Activated T-helper 1 cell treated with anti-CD3 and anti-CD28 coated beads, Interleukin-12 subunit alpha, Interleukin-12 subunit beta, Interleukin-2, Interleukin-4 antibody, amounts not matched to agents 30 ng/mL and 10 ng/mL and 1 ng/mL, durations not matched to agents 14 hours and 24 hours and 36 hours (primary cell): Measurements from ENCODE around the gene HNF1B. TPM values are rescaled to one million over a fixed set of nuclear protein-coding genes. Genes with fewer than 3 reads are reported as not detected.

Source experiments
- DNase-seq: peaks from one replicate; pipeline ENCODE4 v3.0.0; 2021; ENCODE audit warnings: low spot score
- H3K27ac Mint-ChIP-seq: one replicate; pipeline ENCODE4 v1.8.0; 2021; ENCODE audit warnings: mild to moderate bottlenecking, mixed read lengths
- H3K27me3 Mint-ChIP-seq: one replicate; pipeline ENCODE4 v1.8.0; 2022; ENCODE audit warnings: mild to moderate bottlenecking, moderate library complexity, mixed read lengths; ENCODE audit not compliant: insufficient read depth
- H3K36me3 Mint-ChIP-seq: one replicate; pipeline ENCODE4 v1.8.0; 2021; ENCODE audit warnings: low read depth, mixed read lengths
- H3K4me1 Mint-ChIP-seq: one replicate; pipeline ENCODE4 v1.8.0; 2021; ENCODE audit warnings: low read depth, mixed read lengths
- H3K4me3 Mint-ChIP-seq: one replicate; pipeline ENCODE4 v1.8.0; 2021; ENCODE audit warnings: mild to moderate bottlenecking, moderate library complexity, mixed read lengths
- H3K9me3 Mint-ChIP-seq: one replicate; pipeline ENCODE4 v1.8.0; 2021; ENCODE audit warnings: mixed read lengths
- intact Hi-C: fragments of 100-400 bp; cut with micrococcal nuclease; formaldehyde crosslinking; loops from one replicate; pipeline ENCODE4 v1.15.1; 2024
- total RNA-seq: library from RNA; stranded (reverse); gene quantifications from 2 replicates; pipeline ENCODE4 v1.2.3, GENCODE V29; 2022

Gene HNF1B
- total RNA-seq, 1 donor from 2014 or later, result 3.6 TPM

GRCh38 chr17:37720989-37721388, 23.9 kb downstream of the HNF1B start:
- Mint-ChIP-seq H3K27me3 (peaks cover 7% of the 10 kb centered on the region), H3K27ac (no peak overlapping the region), H3K4me1 (no peaks in the 10 kb centered on the region), H3K9me3 (no peaks in the 10 kb centered on the region), H3K4me3 (no peak overlapping the region), H3K36me3 (no peaks in the 10 kb centered on the region)
- no peak for DNase-seq
- intact Hi-C loops, result no loop called here

- Mint-ChIP-seq H3K36me3 (no peaks in the 10 kb centered on the region), H3K4me1 (peaks cover 3% of the 10 kb centered on the region), H3K27ac (no peak overlapping the region), H3K4me3 (no peak overlapping the region), H3K9me3 (no peaks in the 10 kb centered on the region), H3K27me3 (peaks cover 10% of the 10 kb centered on the region)
- intact Hi-C loops, result no loop called here
- no peak for DNase-seq
Observed at GRCh38 chr17:37719866-37720265, 25.0 kb downstream of the HNF1B start.

- Mint-ChIP-seq H3K27me3 (peaks cover 14% of the 10 kb centered on the region), H3K4me1 (peaks cover 7% of the 10 kb centered on the region), H3K9me3 (no peaks in the 10 kb centered on the region), H3K27ac (no peak overlapping the region), H3K36me3 (no peaks in the 10 kb centered on the region), H3K4me3 (no peak overlapping the region)
- DNase-seq, result no peak
- intact Hi-C loops, result no loop called here
Observed at GRCh38 chr17:37718324-37719048, 26.4 kb downstream of the HNF1B start.

- H3K36me3 Mint-ChIP-seq, result no peaks in the 10 kb centered on the region
- H3K4me1 Mint-ChIP-seq, result peaks cover 7% of the 10 kb centered on the region
- H3K9me3 Mint-ChIP-seq, result no peaks in the 10 kb centered on the region
- H3K4me3 Mint-ChIP-seq, result no peak overlapping the region
- intact Hi-C loops, result no loop called here
- DNase-seq, result no peak
- no peak overlapping the region for H3K27ac Mint-ChIP-seq
- peaks cover 18% of the 10 kb centered on the region for H3K27me3 Mint-ChIP-seq
Observed at GRCh38 chr17:37717627-37718323, 27.1 kb downstream of the HNF1B start.

- intact Hi-C loops, result no loop called here
- Mint-ChIP-seq H3K27me3 (peaks cover 18% of the 10 kb centered on the region), H3K4me3 (no peak overlapping the region)
Observed at GRCh38 chr17:37714897-37715296, 30.0 kb downstream of the HNF1B start.

GRCh38 chr17:37713624-37714023, 31.2 kb downstream of the HNF1B start:
- no peak overlapping the region for H3K27ac Mint-ChIP-seq
- H3K27me3 Mint-ChIP-seq, result peaks cover 23% of the 10 kb centered on the region

More at GRCh38 chr17:37714897-37715296, 30.0 kb downstream of the HNF1B start:
- H3K9me3 Mint-ChIP-seq, result no peaks in the 10 kb centered on the region
- no peaks in the 10 kb centered on the region for H3K36me3 Mint-ChIP-seq
- H3K27ac Mint-ChIP-seq, result no peak overlapping the region
- H3K4me1 Mint-ChIP-seq, result peaks cover 13% of the 10 kb centered on the region
- no peak for DNase-seq

GRCh38 chr17:37713028-37713431, 31.8 kb downstream of the HNF1B start:
- H3K4me3 Mint-ChIP-seq, result no peak overlapping the region
- H3K27ac Mint-ChIP-seq, result no peak overlapping the region
- peaks cover 19% of the 10 kb centered on the region for H3K4me1 Mint-ChIP-seq
- H3K27me3 Mint-ChIP-seq, result peaks cover 23% of the 10 kb centered on the region
- no peaks in the 10 kb centered on the region for H3K36me3 Mint-ChIP-seq
- no peaks in the 10 kb centered on the region for H3K9me3 Mint-ChIP-seq
- intact Hi-C loops, result no loop called here
- DNase-seq, result no peak

More at GRCh38 chr17:37713624-37714023, 31.2 kb downstream of the HNF1B start:
- Mint-ChIP-seq H3K36me3 (no peaks in the 10 kb centered on the region), H3K4me3 (no peak overlapping the region), H3K4me1 (peaks cover 16% of the 10 kb centered on the region), H3K9me3 (no peaks in the 10 kb centered on the region)
- intact Hi-C loops, result no loop called here
- no peak for DNase-seq

- H3K9me3 Mint-ChIP-seq, result no peaks in the 10 kb centered on the region
Observed at GRCh38 chr17:37711113-37711512, 33.7 kb downstream of the HNF1B start.

GRCh38 chr17:37710344-37710886, 34.4 kb downstream of the HNF1B start:
- Mint-ChIP-seq H3K4me1 (peaks cover 21% of the 10 kb centered on the region), H3K4me3 (no peak overlapping the region), H3K36me3 (peaks cover 2% of the 10 kb centered on the region), H3K27me3 (peaks cover 28% of the 10 kb centered on the region), H3K27ac (no peak overlapping the region), H3K9me3 (no peaks in the 10 kb centered on the region)
- intact Hi-C loops, result no loop called here
- DNase-seq, result no peak

More at GRCh38 chr17:37711113-37711512, 33.7 kb downstream of the HNF1B start:
- intact Hi-C loops, result no loop called here
- H3K4me3 Mint-ChIP-seq, result no peak overlapping the region
- no peak for DNase-seq
- peaks cover 2% of the 10 kb centered on the region for H3K36me3 Mint-ChIP-seq
- peaks cover 25% of the 10 kb centered on the region for H3K27me3 Mint-ChIP-seq
- peaks cover 19% of the 10 kb centered on the region for H3K4me1 Mint-ChIP-seq
- no peak overlapping the region for H3K27ac Mint-ChIP-seq

GRCh38 chr17:37708616-37709212, 36.1 kb downstream of the HNF1B start:
- peaks cover 37% of the 10 kb centered on the region for H3K27me3 Mint-ChIP-seq
- no peak overlapping the region for H3K4me3 Mint-ChIP-seq
- H3K27ac Mint-ChIP-seq, result no peak overlapping the region
- intact Hi-C loops, result no loop called here
- H3K4me1 Mint-ChIP-seq, result peaks cover 15% of the 10 kb centered on the region
- peaks cover 3% of the 10 kb centered on the region for H3K36me3 Mint-ChIP-seq
- no peak for DNase-seq
- H3K9me3 Mint-ChIP-seq, result no peaks in the 10 kb centered on the region

- intact Hi-C loops, result no loop called here
- H3K9me3 Mint-ChIP-seq, result no peaks in the 10 kb centered on the region
- H3K4me1 Mint-ChIP-seq, result peaks cover 15% of the 10 kb centered on the region
- H3K4me3 Mint-ChIP-seq, result no peak overlapping the region
- peaks cover 39% of the 10 kb centered on the region for H3K27me3 Mint-ChIP-seq
- H3K27ac Mint-ChIP-seq, result no peak overlapping the region
- H3K36me3 Mint-ChIP-seq, result peaks cover 4% of the 10 kb centered on the region
- DNase-seq, result no peak
Observed at GRCh38 chr17:37708008-37708615, 36.7 kb downstream of the HNF1B start.

GRCh38 chr17:37706446-37706845, 38.4 kb downstream of the HNF1B start:
- intact Hi-C loops, result no loop called here
- Mint-ChIP-seq H3K36me3 (peaks cover 4% of the 10 kb centered on the region), H3K9me3 (no peaks in the 10 kb centered on the region), H3K27me3 (peaks cover 34% of the 10 kb centered on the region), H3K4me1 (peaks cover 29% of the 10 kb centered on the region), H3K27ac (no peak overlapping the region), H3K4me3 (no peak overlapping the region)
- DNase-seq, result no peak
